Aorta (tissue), 5 donors: ENCODE measurements around the gene COL25A1. TPM values are rescaled to one million over a fixed set of nuclear protein-coding genes. Genes with fewer than 3 reads are reported as not detected.

ENCODE experiments used
- ATAC-seq: fragments of 200-7000 bp; cut with Tn5 transposase; one replicate; pipeline ENCODE4 v1.9.1; 2022; ENCODE audit warnings: moderate library complexity; ENCODE audit not compliant: low FRiP score
- DNase-seq, 2 donors: peaks; one replicate each; pipeline ENCODE4 v3.0.0-alpha.2; 2020
- H3K27ac ChIP-seq, 2 donors: one replicate each; pipeline ENCODE4 v1.5.1; 2013; ENCODE audit warnings: low read length in 2 of 2, mild to moderate bottlenecking in 2 of 2, moderate library complexity in 2 of 2, control low read depth in 1 of 2, inconsistent platforms in 1 of 2, low read depth in 1 of 2
- H3K27me3 ChIP-seq, 2 donors: one replicate each; pipeline ENCODE4 v1.6.1; 2013; ENCODE audit warnings: control low read depth in 1 of 2, low read length in 1 of 2, mild to moderate bottlenecking in 1 of 2, moderate library complexity in 1 of 2; ENCODE audit not compliant: insufficient read depth in 2 of 2, control insufficient read depth in 1 of 2
- H3K36me3 ChIP-seq, 2 donors: one replicate each; pipeline ENCODE4 v1.6.1; 2013; ENCODE audit warnings: control low read depth in 1 of 2, low read length in 1 of 2, mild to moderate bottlenecking in 1 of 2; ENCODE audit not compliant: insufficient read depth in 2 of 2, control insufficient read depth in 1 of 2
- H3K4me1 ChIP-seq, 2 donors: one replicate each; pipeline ENCODE4 v1.6.1; 2013; ENCODE audit warnings: low read length in 2 of 2, control low read depth in 1 of 2, mild to moderate bottlenecking in 1 of 2, moderate library complexity in 1 of 2; ENCODE audit not compliant: insufficient read depth in 2 of 2, control insufficient read depth in 1 of 2
- H3K4me3 ChIP-seq, 2 donors: one replicate each; pipeline ENCODE4 v1.5.1; 2013; ENCODE audit warnings: low read length in 2 of 2, control low read depth in 1 of 2, mild to moderate bottlenecking in 1 of 2
- H3K9me3 ChIP-seq: one replicate; pipeline ENCODE4 v1.6.1; 2013; ENCODE audit warnings: mild to moderate bottlenecking, low read length; ENCODE audit not compliant: control insufficient read depth
- WGBS, 2 donors: extraction: QIAGEN DNeasy Blood & Tissue Kit; methylation state at CpG; one replicate each; pipeline ENCODE4 v1.1.7; 2013; 5-methylcytosine and 5-hydroxymethylcytosine counted together
- intact Hi-C, 2 donors: fragments of 100-400 bp; cut with DNase I; formaldehyde crosslinking; loops; one replicate each; pipeline versions ENCODE4 v1.14.2 to v1.15.0; 2022
- polyA plus RNA-seq, 2 donors: library from polyadenylated mRNA; stranded (reverse); fragments of 200-250 nt; gene quantifications; one replicate each; pipeline ENCODE4 v1.2.3, GENCODE V29; 2013
- total RNA-seq, 2 donors: library from RNA; stranded (reverse); fragmentation: NEBNext Ultra II Directional; extraction: Animal tissue kit (Norgen Biotek cat#: 25700); gene quantifications; one replicate each; pipeline ENCODE4 v1.2.1, GENCODE V29; 2021
- donor health status: healthy with polysubstance abuse.
- donor health status: Bipolar disorder and iron deficiency.
- donor health status: DM: no; HTN: no; CAD: no.
- donor health status: DM: no; HTN: no; CAD: no.
- donor health status: DM: yes; HTN: yes; CAD: no.

COL25A1 gene
- total and polyA plus RNA-seq, 4 donors = 0.08 to 8.1 (median 1.3) TPM

GRCh38 chr4:109177096-109177810, 125.2 kb downstream of the COL25A1 start:
- H3K27me3 ChIP-seq = no peaks in the 10 kb centered on the region
- WGBS, 2 donors = 69 to 72% methylated on average over 6 of the region's 6 CpGs
- H3K4me3 ChIP-seq = no peak overlapping the region
- no peak overlapping the region for H3K27ac ChIP-seq
- H3K9me3 ChIP-seq = peaks cover 1% of the 10 kb centered on the region
- H3K4me1 ChIP-seq = no peaks in the 10 kb centered on the region
- ATAC-seq (no peak), DNase-seq (no peak)
- no peaks in the 10 kb centered on the region for H3K36me3 ChIP-seq
- intact Hi-C loops = no loop called here

GRCh38 chr4:109174224-109174953, 128.1 kb downstream of the COL25A1 start:
- ATAC-seq = no peak

GRCh38 chr4:109172301-109172700, 130.2 kb downstream of the COL25A1 start:
- Histone ChIP-seq H3K4me1 (no peaks in the 10 kb centered on the region), H3K27ac (no peak overlapping the region), H3K4me3 (no peak overlapping the region), H3K27me3 (no peaks in the 10 kb centered on the region), H3K36me3 (no peaks in the 10 kb centered on the region), H3K9me3 (peaks cover 1% of the 10 kb centered on the region)
- no peak for DNase-seq
- 56 to 60% methylated on average over 4 of the region's 4 CpGs for WGBS, 2 donors
- no peak for ATAC-seq
- intact Hi-C loops = no loop called here

More at GRCh38 chr4:109174224-109174953, 128.1 kb downstream of the COL25A1 start:
- intact Hi-C loops = no loop called here
- H3K4me1 ChIP-seq = no peaks in the 10 kb centered on the region
- H3K36me3 ChIP-seq = no peaks in the 10 kb centered on the region
- no peak overlapping the region for H3K4me3 ChIP-seq
- H3K9me3 ChIP-seq = peaks cover 1% of the 10 kb centered on the region
- 79 to 82% methylated on average over 5 of the region's 5 CpGs for WGBS, 2 donors
- no peak for DNase-seq
- no peak overlapping the region for H3K27ac ChIP-seq
- H3K27me3 ChIP-seq = no peaks in the 10 kb centered on the region

- Histone ChIP-seq H3K4me1 (no peaks in the 10 kb centered on the region), H3K4me3 (no peak overlapping the region), H3K27ac (no peak overlapping the region), H3K36me3 (no peaks in the 10 kb centered on the region), H3K9me3 (peaks cover 1% of the 10 kb centered on the region), H3K27me3 (no peaks in the 10 kb centered on the region)
- no peak for DNase-seq
- intact Hi-C loops = no loop called here
- ATAC-seq = no peak
Observed at GRCh38 chr4:109171070-109171469, 131.4 kb downstream of the COL25A1 start.

- H3K4me1 ChIP-seq = no peaks in the 10 kb centered on the region
- intact Hi-C loops = no loop called here
- 81 to 95% methylated on average over 1 of the region's 1 CpG for WGBS, 2 donors
- H3K9me3 ChIP-seq = no peaks in the 10 kb centered on the region
- H3K4me3 ChIP-seq = no peak overlapping the region
- no peak for DNase-seq
- no peak for ATAC-seq
- H3K27ac ChIP-seq = no peak overlapping the region
- H3K27me3 ChIP-seq = no peaks in the 10 kb centered on the region
- H3K36me3 ChIP-seq = no peaks in the 10 kb centered on the region
Observed at GRCh38 chr4:109169170-109169569, 133.3 kb downstream of the COL25A1 start.

GRCh38 chr4:109166586-109166985, 135.9 kb downstream of the COL25A1 start:
- 75 to 83% methylated on average over 3 of the region's 3 CpGs for WGBS, 2 donors
- Histone ChIP-seq H3K4me1 (no peaks in the 10 kb centered on the region), H3K27ac (no peak overlapping the region), H3K27me3 (no peaks in the 10 kb centered on the region), H3K4me3 (no peak overlapping the region), H3K9me3 (no peaks in the 10 kb centered on the region), H3K36me3 (no peaks in the 10 kb centered on the region)
- intact Hi-C loops = no loop called here
- ATAC-seq (no peak), DNase-seq (no peak)

GRCh38 chr4:109166126-109166525, 136.3 kb downstream of the COL25A1 start:
- Histone ChIP-seq H3K27ac (no peak overlapping the region), H3K4me1 (no peaks in the 10 kb centered on the region), H3K27me3 (no peaks in the 10 kb centered on the region), H3K36me3 (no peaks in the 10 kb centered on the region), H3K9me3 (no peaks in the 10 kb centered on the region), H3K4me3 (no peak overlapping the region)
- ATAC-seq (no peak), DNase-seq (no peak)
- intact Hi-C loops = no loop called here

- H3K4me1 ChIP-seq = no peaks in the 10 kb centered on the region
- H3K4me3 ChIP-seq = no peak overlapping the region
- intact Hi-C loops = no loop called here
- no peak for DNase-seq
- ATAC-seq = no peak
- H3K36me3 ChIP-seq = no peaks in the 10 kb centered on the region
- H3K27me3 ChIP-seq = peaks cover 0 to 1% of the 10 kb centered on the region in 2 donors
- no peaks in the 10 kb centered on the region for H3K9me3 ChIP-seq
- H3K27ac ChIP-seq = no peak overlapping the region
Observed at GRCh38 chr4:109164011-109164410, 138.4 kb downstream of the COL25A1 start.

- DNase-seq (no peak), ATAC-seq (no peak)
- Histone ChIP-seq H3K36me3 (no peaks in the 10 kb centered on the region), H3K4me1 (no peaks in the 10 kb centered on the region), H3K27ac (no peak overlapping the region), H3K9me3 (no peaks in the 10 kb centered on the region), H3K27me3 (peaks cover 0 to 1% of the 10 kb centered on the region in 2 donors), H3K4me3 (no peak overlapping the region)
- intact Hi-C loops = no loop called here
Observed at GRCh38 chr4:109163493-109163892, 139.0 kb downstream of the COL25A1 start.
